Heart right ventricle (tissue), 16 donors: ENCODE measurements around the gene TRIM40. TPM values are rescaled to one million over a fixed set of nuclear protein-coding genes. Genes with fewer than 3 reads are reported as not detected.

ENCODE experiments used
- ATAC-seq, 8 donors: fragments of 200-7000 bp; cut with Tn5 transposase; one replicate each; pipeline ENCODE4 v1.9.1; 2020; ENCODE audit warnings: mild to moderate bottlenecking in 8 of 8, moderate library complexity in 8 of 8, moderate number of reproducible peaks in 1 of 8
- DNase-seq, 2 donors: peaks; one replicate each; pipeline ENCODE4 v3.0.0-alpha.2; 2020
- H3K27ac ChIP-seq, 10 donors: fragments of 200-600 bp; sonication (generic) in 2 of 10; one replicate each; pipeline versions ENCODE4 v1.5.0 to v1.8.0; 2020 to 2022; ENCODE audit warnings: mild to moderate bottlenecking in 3 of 10
- H3K27me3 ChIP-seq, 7 donors: fragments of 200-600 bp; one replicate each; pipeline ENCODE4 v1.8.0; 2021 to 2022; ENCODE audit warnings: mild to moderate bottlenecking in 2 of 7
- H3K36me3 ChIP-seq, 9 donors: fragments of 200-600 bp; sonication (generic) in 1 of 9; one replicate each; pipeline versions ENCODE4 v1.5.0 to v1.8.0; 2020 to 2022; ENCODE audit warnings: mild to moderate bottlenecking in 2 of 9
- H3K4me1 ChIP-seq, 9 donors: fragments of 200-600 bp; sonication (generic) in 1 of 9; one replicate each; pipeline versions ENCODE4 v1.5.0 to v1.8.0; 2020 to 2022; ENCODE audit warnings: mild to moderate bottlenecking in 4 of 9
- H3K4me3 ChIP-seq, 10 donors: fragments of 200-600 bp; sonication (generic) in 2 of 10; one replicate each; pipeline versions ENCODE4 v1.5.0 to v1.8.0; 2020 to 2022; ENCODE audit warnings: mild to moderate bottlenecking in 7 of 10, moderate library complexity in 2 of 10
- H3K9me3 ChIP-seq, 11 donors: fragments of 200-600 bp in 10 of 11; sonication (generic) in 2 of 11; one replicate each; pipeline versions ENCODE4 v1.5.0 to v1.8.0; 2013 to 2022; ENCODE audit warnings: mild to moderate bottlenecking in 2 of 11, control low read depth in 1 of 11, moderate library complexity in 1 of 11
- WGBS, 2 donors: extraction: QIAGEN DNeasy Blood & Tissue Kit; methylation state at CpG; one replicate each; pipeline ENCODE4 v1.1.7; 2013; ENCODE audit warnings: inconsistent platforms in 1 of 2; 5-methylcytosine and 5-hydroxymethylcytosine counted together
- intact Hi-C, 10 donors: fragments of 100-400 bp; cut with DNase I; formaldehyde crosslinking; loops; one replicate each; pipeline versions ENCODE4 v1.11.1 to v1.14.2; 2022
- polyA plus RNA-seq, 2 donors: library from polyadenylated mRNA; stranded (reverse); fragments of 200-250 nt; gene quantifications; one replicate each; pipeline ENCODE4 v1.2.3, GENCODE V29; 2013
- total RNA-seq, 10 donors: library from RNA; stranded (reverse); fragmentation: NEBNext Ultra II Directional in 3 of 10; extraction: Animal tissue kit (Norgen Biotek cat#: 25700) in 3 of 10; gene quantifications; one replicate each; pipeline versions ENCODE4 v1.2.1 to v1.2.4, GENCODE V29; 2021 to 2023
- TF ChIP-seq, protein P1 (sequence below), 9 donors: fragments of 200-600 bp; sonication (generic) in 2 of 9; IDR thresholded peaks; one replicate each; pipeline versions ENCODE4 v1.5.0 to v1.8.0; 2021 to 2022; ENCODE audit warnings: antibody characterized with exemption in 9 of 9, mild to moderate bottlenecking in 5 of 9, moderate library complexity in 1 of 9
- donor health status: Arrhythmogenic right ventricular cardiomyopathy.
- donor health status: ischemic (EF 13 %, LVEDD 7.1; RV severe dilation, severe dysfunction).
- donor health status: healthy with polysubstance abuse.
- donor health status: DM: no; HTN: yes; CAD: no.
- donor health status: DM: no; HTN: no; CAD: no.
- donor health status: ischemic (EF 25% LVEDD 6.9; RV normal size, moderate dysfunction).
- donor health status: ischemic (EF 25% LVEDD 5.7; RV mildly dilated, moderate dysfunction).
- donor health status: healthy.
- donor health status: DM: yes; HTN: yes; CAD: no.
- donor health status: Ischemic cardiomyopathy.
- donor health status: ischemic (EF 35%, LVEDD 5.7; RV mildly dilated, moderate dysfunction).
- donor health status: nonischemic (EF 11% LVEDD 7.7; RV severe dilation, severe dysfunction).
- donor health status: DM: yes; HTN: yes; CAD: no.
- donor health status: PGD.
- donor health status: ischemic (EF 29% LVEDD 5.4; RV normal size, mild dysfunction).
- donor health status: nonischemic (EF 23%, LVEDD 6.1; RV moderate dilation, normal function).

The TRIM40 gene
- total and polyA plus RNA-seq, 12 donors = not detected

DNA sequence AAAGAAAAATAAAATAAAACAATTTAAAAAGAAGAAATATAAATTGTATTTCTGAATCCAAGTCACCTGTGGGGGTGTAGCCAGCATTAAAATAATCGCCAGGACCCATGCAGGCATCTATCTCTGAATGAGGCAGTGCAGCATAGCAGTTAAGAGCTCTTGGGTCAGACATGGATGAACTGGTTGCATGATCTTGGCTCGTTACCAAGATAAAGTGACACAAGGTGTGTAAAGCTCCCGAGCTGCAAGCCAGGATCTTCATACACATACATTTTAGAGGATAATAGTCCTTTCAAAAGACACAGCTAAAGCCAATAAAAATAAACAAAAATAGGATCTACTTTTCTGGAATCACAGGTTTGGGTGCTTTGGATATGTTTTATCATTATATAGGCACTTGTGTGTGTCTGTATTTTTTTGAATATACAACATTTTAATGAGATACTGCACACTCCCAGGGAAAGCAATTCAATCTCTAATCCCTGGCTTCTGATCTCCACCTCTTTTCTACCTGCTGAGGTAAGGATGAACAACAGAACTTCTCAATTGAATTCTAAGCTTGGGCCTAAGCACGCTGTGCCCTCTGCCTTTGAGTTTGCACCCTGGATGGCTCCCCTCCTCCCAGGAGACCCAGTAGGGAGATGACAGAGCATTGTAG is 16.2 kb downstream of the TRIM40 start:
- Histone ChIP-seq H3K27me3 (peaks cover 0 to 26% (median 6%) of the 10 kb centered on the region in 7 donors), H3K36me3 (no peaks in the 10 kb centered on the region), H3K4me3 (no peak overlapping the region), H3K9me3 (no peaks in the 10 kb centered on the region), H3K27ac (no peak overlapping the region), H3K4me1 (peaks cover 0 to 17% (median 5%) of the 10 kb centered on the region in 9 donors)
- 68% methylated on average over 4 of the region's 4 CpGs for WGBS, 2 donors
- DNase-seq = no peak
- intact Hi-C loops = no loop called here
- TF ChIP-seq, protein P1, sequence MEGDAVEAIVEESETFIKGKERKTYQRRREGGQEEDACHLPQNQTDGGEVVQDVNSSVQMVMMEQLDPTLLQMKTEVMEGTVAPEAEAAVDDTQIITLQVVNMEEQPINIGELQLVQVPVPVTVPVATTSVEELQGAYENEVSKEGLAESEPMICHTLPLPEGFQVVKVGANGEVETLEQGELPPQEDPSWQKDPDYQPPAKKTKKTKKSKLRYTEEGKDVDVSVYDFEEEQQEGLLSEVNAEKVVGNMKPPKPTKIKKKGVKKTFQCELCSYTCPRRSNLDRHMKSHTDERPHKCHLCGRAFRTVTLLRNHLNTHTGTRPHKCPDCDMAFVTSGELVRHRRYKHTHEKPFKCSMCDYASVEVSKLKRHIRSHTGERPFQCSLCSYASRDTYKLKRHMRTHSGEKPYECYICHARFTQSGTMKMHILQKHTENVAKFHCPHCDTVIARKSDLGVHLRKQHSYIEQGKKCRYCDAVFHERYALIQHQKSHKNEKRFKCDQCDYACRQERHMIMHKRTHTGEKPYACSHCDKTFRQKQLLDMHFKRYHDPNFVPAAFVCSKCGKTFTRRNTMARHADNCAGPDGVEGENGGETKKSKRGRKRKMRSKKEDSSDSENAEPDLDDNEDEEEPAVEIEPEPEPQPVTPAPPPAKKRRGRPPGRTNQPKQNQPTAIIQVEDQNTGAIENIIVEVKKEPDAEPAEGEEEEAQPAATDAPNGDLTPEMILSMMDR (IDR thresholded peaks at IDR 0.05) = no peak
- ATAC-seq = no peak

DNA sequence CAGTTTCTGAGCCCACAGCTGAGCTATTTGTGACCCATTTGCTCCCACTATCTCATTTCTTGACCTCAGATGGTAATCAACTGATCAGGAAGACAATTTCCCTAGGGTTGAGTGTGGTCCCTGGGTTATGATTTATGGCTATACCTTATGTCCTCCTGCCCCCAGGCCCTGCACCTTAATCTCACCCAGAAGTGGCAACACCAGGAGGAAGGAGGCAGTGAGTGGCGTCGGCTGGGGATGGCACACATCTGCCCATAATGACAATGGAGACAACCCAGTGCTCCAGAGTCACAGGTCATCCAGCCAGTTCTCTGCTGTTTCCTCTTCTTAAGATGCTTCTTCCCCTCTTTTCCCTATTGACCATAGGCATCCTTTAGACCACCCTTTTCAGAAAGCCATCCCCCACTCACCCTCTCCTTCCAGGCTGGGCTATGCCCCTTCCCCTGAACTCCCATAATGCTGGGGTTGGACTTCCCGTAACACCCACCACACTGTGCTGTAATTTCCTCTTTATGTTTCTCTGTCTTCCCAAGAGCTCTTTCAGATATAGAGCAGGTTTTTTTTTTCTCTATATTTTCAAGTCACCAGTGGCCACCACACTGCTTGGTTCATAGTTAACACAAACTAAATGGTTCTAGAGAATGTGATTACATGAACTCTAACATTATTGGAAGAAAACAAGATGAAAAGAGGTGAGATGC is 17.1 kb downstream of the TRIM40 start:
- H3K27ac ChIP-seq = no peak overlapping the region
- no peaks in the 10 kb centered on the region for H3K9me3 ChIP-seq
- TF ChIP-seq, protein P1 (IDR thresholded peaks at IDR 0.05) = no peak
- no peak overlapping the region for H3K4me3 ChIP-seq
- H3K4me1 ChIP-seq = peaks cover 0 to 24% (median 5%) of the 10 kb centered on the region in 9 donors
- no peaks in the 10 kb centered on the region for H3K36me3 ChIP-seq
- peaks cover 0 to 17% (median 0%) of the 10 kb centered on the region in 7 donors for H3K27me3 ChIP-seq
- DNase-seq (no peak), ATAC-seq (no peak)
- 74 to 86% methylated on average over 3 of the region's 3 CpGs for WGBS, 2 donors
- intact Hi-C loops = no loop called here

DNA sequence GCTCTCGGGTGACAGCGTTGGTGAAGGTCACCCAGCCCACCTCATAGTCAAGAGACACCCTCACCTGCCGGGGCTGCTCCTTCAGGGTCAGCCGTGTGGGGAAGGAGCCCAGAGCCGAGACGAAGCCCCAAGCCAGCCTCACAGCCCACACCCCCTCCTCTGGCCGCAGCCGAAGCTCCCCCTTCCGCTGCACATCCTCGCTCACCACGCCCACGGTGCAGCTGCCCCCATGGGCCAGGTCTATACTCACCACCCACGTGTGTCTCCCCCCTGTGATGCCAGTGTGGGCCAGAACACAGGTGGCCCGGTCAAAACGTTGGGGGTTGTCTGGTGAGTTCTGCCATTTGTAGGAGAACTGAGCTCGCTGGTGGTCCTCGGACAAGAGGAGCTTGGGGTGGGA is 18.1 kb downstream of the TRIM40 start:
- ATAC-seq (no peak), DNase-seq (no peak)
- no peak overlapping the region for H3K4me3 ChIP-seq
- peaks cover 0 to 24% (median 5%) of the 10 kb centered on the region in 9 donors for H3K4me1 ChIP-seq
- no peak overlapping the region for H3K27ac ChIP-seq
- H3K36me3 ChIP-seq = no peaks in the 10 kb centered on the region
- H3K9me3 ChIP-seq = no peaks in the 10 kb centered on the region
- intact Hi-C loops = no loop called here
- peaks cover 0 to 20% (median 0%) of the 10 kb centered on the region in 7 donors for H3K27me3 ChIP-seq
- WGBS, 2 donors = 88% methylated on average over 17 of the region's 17 CpGs
- TF ChIP-seq, protein P1 (IDR thresholded peaks at IDR 0.05) = no peak

DNA sequence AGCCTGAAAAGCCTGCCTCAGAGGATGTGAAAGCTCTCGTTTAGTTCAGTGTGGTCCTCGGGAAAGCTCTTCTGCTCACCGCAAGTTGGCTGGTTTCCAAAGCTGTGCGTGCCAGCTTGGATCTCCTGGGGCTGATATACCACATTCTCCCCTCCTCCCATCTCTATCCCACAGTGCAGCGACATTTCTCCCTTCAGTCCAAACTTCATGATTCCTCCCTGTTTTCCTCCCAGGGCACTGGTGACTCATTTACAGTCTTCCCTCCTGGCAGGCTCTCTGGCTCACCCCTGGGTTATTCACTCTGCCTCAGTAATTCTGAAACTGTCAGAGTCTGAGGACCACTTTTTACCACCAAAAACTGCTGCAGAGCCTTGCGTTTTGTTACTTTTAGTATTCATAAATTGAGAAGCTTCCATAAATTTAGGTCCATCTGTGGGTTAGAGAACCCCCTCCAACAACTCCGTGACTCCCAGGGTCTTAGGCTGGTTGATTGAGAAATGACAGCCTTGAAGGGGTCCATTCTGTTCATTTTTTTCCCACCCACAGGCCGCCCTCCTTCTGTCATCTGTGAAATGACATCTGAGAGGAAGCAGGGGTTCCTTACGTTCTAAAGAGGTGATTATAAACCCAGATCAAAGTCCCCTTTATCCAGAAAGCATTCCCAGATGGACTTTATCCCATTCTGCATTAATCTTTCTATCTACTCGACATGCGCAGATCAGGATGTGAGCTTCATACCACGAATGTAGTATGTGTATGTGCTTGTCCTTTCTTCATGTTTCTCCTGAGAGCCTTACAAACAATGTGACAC is 19.0 kb downstream of the TRIM40 start:
- Histone ChIP-seq H3K27ac (no peak overlapping the region), H3K4me1 (peaks cover 0 to 24% (median 5%) of the 10 kb centered on the region in 9 donors), H3K4me3 (no peak overlapping the region), H3K9me3 (no peaks in the 10 kb centered on the region), H3K27me3 (peaks cover 0 to 20% (median 0%) of the 10 kb centered on the region in 7 donors), H3K36me3 (no peaks in the 10 kb centered on the region)
- DNase-seq (no peak), ATAC-seq (peak in 2 of 8 donors; percentile 11 to 51)
- intact Hi-C loops = no loop called here
- TF ChIP-seq, protein P1 (IDR thresholded peaks at IDR 0.05) = no peak
- WGBS, 2 donors = 42 to 64% methylated on average over 12 of the region's 12 CpGs
